Type B pancreatic cell (in vitro differentiated cells): ENCODE data around the gene UNC79. TPM values are rescaled to one million over a fixed set of nuclear protein-coding genes. Genes with fewer than 3 reads are reported as not detected.
A peak's percentile ranks its signal among the peaks of the same experiment; 100 is the strongest.

Experiments used
- DNase-seq: peaks from one replicate; pipeline ENCODE4 v3.0.0; 2021; ENCODE audit warnings: mixed read lengths; ENCODE audit not compliant: unreplicated experiment; ENCODE audit errors: extremely low spot score
- H3K27ac Mint-ChIP-seq: 2 replicates; pipeline ENCODE4 v1.8.0; 2021; ENCODE audit warnings: mild to moderate bottlenecking, mixed read lengths
- H3K27me3 Mint-ChIP-seq: 2 replicates; pipeline ENCODE4 v1.8.0; 2021; ENCODE audit warnings: mixed read lengths
- H3K36me3 Mint-ChIP-seq: 2 replicates; pipeline ENCODE4 v1.8.0; 2021; ENCODE audit warnings: mixed read lengths
- H3K4me1 Mint-ChIP-seq: one replicate; pipeline ENCODE4 v1.8.0; 2021; ENCODE audit warnings: mixed read lengths; ENCODE audit not compliant: unreplicated experiment
- H3K4me3 Mint-ChIP-seq: 2 replicates; pipeline ENCODE4 v1.8.0; 2021; ENCODE audit warnings: mild to moderate bottlenecking, mixed read lengths
- H3K9me3 Mint-ChIP-seq: 2 replicates; pipeline ENCODE4 v1.8.0; 2021; ENCODE audit warnings: mixed read lengths
- total RNA-seq: library from RNA; stranded (reverse); gene quantifications from 2 replicates; pipeline ENCODE4 v1.2.1, GENCODE V29; 2021; ENCODE audit warnings: low replicate concordance
- TF ChIP-seq, protein P1 (sequence below): fragments of 200-600 bp; sonication (generic); conservative IDR thresholded peaks from 2 replicates; pipeline ENCODE4 v1.5.0; 2021; ENCODE audit warnings: antibody characterized with exemption, mild to moderate bottlenecking

Gene UNC79
- total RNA-seq, 1 donor from 2014 or later: 2.1 TPM

DNA sequence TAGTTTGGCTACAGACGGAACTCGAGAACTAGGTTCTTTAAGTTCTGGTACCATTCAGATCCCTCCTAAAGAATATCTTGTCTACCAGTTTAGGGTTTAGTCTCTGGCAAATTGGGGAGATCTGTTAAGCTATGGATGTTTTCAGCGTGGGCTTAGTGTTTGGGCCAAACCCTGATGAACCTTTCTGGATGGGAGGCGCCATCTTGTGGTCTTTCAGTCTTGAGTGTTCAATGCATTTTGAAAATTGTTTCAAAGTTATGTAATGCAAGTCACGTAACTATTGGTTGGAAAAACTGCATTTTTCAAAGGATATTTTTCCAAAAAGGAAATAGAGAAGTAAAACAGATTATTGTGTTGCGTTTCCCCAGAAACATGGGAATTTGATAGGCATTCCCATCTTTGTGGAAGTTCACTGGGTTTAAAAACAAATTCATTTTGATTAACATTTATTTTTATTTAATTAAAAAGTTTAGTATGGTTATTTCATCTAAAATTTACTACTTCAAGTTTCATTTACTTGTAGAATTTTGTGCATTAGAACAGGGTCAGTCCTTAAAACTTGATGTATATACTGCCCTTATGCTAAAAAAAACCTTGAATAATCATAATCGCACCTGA, 188.5 kb downstream of the UNC79 start:
- Mint-ChIP-seq H3K4me3 (no peak overlapping the region), H3K36me3 (no peaks in the 10 kb centered on the region), H3K27me3 (peaks cover 18% of the 10 kb centered on the region), H3K9me3 (no peaks in the 10 kb centered on the region), H3K27ac (no peak overlapping the region), H3K4me1 (no peaks in the 10 kb centered on the region)
- TF ChIP-seq, protein P1, sequence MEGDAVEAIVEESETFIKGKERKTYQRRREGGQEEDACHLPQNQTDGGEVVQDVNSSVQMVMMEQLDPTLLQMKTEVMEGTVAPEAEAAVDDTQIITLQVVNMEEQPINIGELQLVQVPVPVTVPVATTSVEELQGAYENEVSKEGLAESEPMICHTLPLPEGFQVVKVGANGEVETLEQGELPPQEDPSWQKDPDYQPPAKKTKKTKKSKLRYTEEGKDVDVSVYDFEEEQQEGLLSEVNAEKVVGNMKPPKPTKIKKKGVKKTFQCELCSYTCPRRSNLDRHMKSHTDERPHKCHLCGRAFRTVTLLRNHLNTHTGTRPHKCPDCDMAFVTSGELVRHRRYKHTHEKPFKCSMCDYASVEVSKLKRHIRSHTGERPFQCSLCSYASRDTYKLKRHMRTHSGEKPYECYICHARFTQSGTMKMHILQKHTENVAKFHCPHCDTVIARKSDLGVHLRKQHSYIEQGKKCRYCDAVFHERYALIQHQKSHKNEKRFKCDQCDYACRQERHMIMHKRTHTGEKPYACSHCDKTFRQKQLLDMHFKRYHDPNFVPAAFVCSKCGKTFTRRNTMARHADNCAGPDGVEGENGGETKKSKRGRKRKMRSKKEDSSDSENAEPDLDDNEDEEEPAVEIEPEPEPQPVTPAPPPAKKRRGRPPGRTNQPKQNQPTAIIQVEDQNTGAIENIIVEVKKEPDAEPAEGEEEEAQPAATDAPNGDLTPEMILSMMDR: peak; percentile 74
- no peak for DNase-seq

DNA sequence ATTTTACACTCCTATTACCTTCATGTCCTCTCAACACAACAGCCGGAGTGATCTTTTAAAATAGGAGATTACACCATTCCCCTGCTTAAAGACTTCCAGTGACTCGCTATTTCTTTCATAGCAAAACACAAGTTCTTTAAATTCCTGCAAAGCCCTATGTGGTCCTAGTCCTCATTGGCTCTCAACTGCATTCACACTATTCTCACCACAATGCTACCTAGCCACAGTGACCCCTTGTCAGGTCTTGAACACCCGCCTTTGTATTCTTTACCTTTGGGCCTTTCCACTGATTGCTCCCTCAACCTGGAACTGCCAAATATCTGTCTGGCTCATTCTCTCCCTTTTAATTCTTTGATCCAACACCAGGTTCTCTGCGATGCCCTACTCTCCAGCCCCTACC, 197.3 kb downstream of the UNC79 start:
- H3K36me3 Mint-ChIP-seq: no peaks in the 10 kb centered on the region
- H3K27me3 Mint-ChIP-seq: no peaks in the 10 kb centered on the region
- no peaks in the 10 kb centered on the region for H3K4me1 Mint-ChIP-seq
- TF ChIP-seq, protein P1: no peak
- no peak for DNase-seq
- no peak overlapping the region for H3K4me3 Mint-ChIP-seq
- no peaks in the 10 kb centered on the region for H3K9me3 Mint-ChIP-seq
- H3K27ac Mint-ChIP-seq: no peak overlapping the region

DNA sequence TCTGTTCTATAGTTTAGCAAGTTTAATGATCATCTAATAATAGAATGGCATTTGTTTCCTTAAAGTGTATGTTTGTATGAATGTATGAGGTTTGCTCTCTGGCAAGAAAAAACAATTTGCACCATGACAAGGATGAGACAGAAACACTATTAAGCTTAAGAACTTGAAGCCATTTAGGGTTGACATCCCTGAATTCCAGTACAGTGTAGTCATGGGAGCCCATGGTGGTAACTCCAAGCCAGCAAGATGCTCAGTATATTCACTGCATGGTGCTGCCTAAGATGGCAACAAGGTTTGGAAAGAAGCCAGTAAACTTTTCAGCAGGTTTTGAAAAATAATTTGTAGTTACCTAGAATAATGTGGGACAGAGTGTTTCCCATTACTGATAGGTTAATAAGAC, 198.9 kb downstream of the UNC79 start:
- Mint-ChIP-seq H3K4me1 (no peaks in the 10 kb centered on the region), H3K27me3 (no peaks in the 10 kb centered on the region)

DNA sequence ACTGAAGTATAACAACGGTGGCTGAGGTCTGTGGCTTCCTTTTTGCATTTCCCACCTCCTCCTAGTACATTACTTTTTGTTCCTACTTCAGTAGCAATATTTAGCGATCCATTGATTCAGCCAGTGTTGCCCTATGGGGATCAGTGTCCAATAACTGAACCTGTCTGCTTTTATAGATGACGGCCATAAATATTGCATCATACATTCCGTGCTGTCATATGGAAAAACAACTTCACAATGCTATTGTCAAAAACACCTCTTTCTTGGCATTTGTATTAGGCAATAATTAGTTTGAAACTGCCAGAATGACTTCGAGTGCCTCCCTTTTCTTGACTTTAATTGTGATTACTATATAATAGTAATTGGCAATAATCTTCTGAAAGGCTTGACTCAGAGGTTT, 208.1 kb downstream of the UNC79 start:
- TF ChIP-seq, protein P1: no peak
- DNase-seq: no peak
- no peak overlapping the region for H3K4me3 Mint-ChIP-seq
- no peaks in the 10 kb centered on the region for H3K9me3 Mint-ChIP-seq
- H3K27ac Mint-ChIP-seq: no peak overlapping the region
- H3K4me1 Mint-ChIP-seq: no peaks in the 10 kb centered on the region
- no peaks in the 10 kb centered on the region for H3K36me3 Mint-ChIP-seq
- H3K27me3 Mint-ChIP-seq: peaks cover 11% of the 10 kb centered on the region

More for the DNA sequence above, 198.9 kb downstream of the UNC79 start:
- Mint-ChIP-seq H3K4me3 (no peak overlapping the region), H3K9me3 (no peaks in the 10 kb centered on the region), H3K36me3 (no peaks in the 10 kb centered on the region), H3K27ac (no peak overlapping the region)
- DNase-seq: no peak
- TF ChIP-seq, protein P1: no peak

DNA sequence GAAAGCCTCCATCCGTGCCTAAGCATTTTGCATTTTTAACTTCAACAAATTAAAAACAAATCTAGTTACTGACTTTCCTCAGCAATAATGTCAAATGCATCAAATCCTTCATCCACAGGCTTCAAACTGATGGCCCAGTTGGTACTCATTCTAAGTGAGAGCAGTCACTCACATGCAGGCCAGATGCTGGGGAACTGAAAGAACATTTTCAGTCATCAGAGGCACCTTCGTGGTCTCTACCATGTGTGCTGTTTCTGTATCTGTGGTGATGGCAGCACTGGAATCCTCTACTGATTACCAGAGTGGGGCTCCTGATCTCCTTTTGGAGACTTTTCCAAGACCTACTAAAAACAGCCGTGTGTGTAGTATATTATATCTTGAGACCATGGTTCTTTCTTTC, 212.4 kb downstream of the UNC79 start:
- H3K27me3 Mint-ChIP-seq: peaks cover 3% of the 10 kb centered on the region
- DNase-seq: no peak
- H3K4me3 Mint-ChIP-seq: no peak overlapping the region
- no peak overlapping the region for H3K27ac Mint-ChIP-seq
- no peaks in the 10 kb centered on the region for H3K36me3 Mint-ChIP-seq
- no peaks in the 10 kb centered on the region for H3K9me3 Mint-ChIP-seq
- TF ChIP-seq, protein P1: no peak
- no peaks in the 10 kb centered on the region for H3K4me1 Mint-ChIP-seq

DNA sequence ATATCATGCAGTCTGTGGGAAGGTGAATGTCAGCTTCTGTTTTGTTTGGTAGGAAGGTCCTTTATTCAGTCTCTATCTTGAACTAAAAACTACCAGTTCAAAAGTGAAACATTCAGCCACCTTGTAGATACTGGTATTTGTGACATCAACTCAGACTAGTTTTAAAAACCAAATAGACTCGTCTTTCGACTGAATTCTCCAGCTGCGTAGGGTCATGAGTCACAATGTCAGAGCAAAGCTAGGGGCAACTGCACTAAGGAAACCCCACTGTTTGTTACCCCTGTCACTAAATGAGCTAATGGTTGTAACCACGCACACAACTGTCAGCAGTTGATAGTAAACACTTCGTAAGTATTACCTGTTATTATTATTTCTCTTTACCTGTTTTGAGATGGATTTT, 212.9 kb downstream of the UNC79 start:
- H3K27ac Mint-ChIP-seq: no peak overlapping the region
- H3K36me3 Mint-ChIP-seq: no peaks in the 10 kb centered on the region
- H3K4me1 Mint-ChIP-seq: no peaks in the 10 kb centered on the region
- TF ChIP-seq, protein P1: no peak
- peaks cover 3% of the 10 kb centered on the region for H3K27me3 Mint-ChIP-seq
- H3K9me3 Mint-ChIP-seq: no peaks in the 10 kb centered on the region
- no peak overlapping the region for H3K4me3 Mint-ChIP-seq
- DNase-seq: no peak
